K562 (cell line): ENCODE measurements around the gene CELA1. TPM values are rescaled to one million over a fixed set of nuclear protein-coding genes. Genes with fewer than 3 reads are reported as not detected.
A peak's percentile ranks its signal among the peaks of the same experiment; 100 is the strongest.

ENCODE experiments used
- ATF1 ChIP-seq, 2 experiments: fragments of 450-650 bp in 1 of 2; IDR thresholded peaks; 2 replicates each; pipeline ENCODE4 v1.6.1; 2016; ENCODE audit warnings: missing compliant biosample characterization in 1 of 2, missing genetic modification characterization in 1 of 2
- ATF4 ChIP-seq: fragments of 450-650 bp; formaldehyde crosslinking; IDR thresholded peaks from 2 replicates; pipeline ENCODE4 v1.4.0; 2022; ENCODE audit warnings: mild to moderate bottlenecking, moderate library complexity
- DPF2 ChIP-seq: fragments of 450-650 bp; IDR thresholded peaks from 2 replicates; pipeline ENCODE4 v1.6.1; 2016
- ZNF785 ChIP-seq: fragments of 250-450 bp; sonication (Bioruptor Pico); IDR thresholded peaks from 2 replicates; pipeline ENCODE4 v1.4.0; 2020; ENCODE audit warnings: mild to moderate bottlenecking
- polyA plus RNA-seq, 8 experiments: library from polyadenylated mRNA; depleted of rRNA in 4 of 8; stranded (reverse) in 5 of 8; unstranded in 3 of 8; fragments of >200 nt; fragmentation: Nextera tagmentation in 2 of 8; fragmentation: Illumina TruSeq in 1 of 8; extraction: Ambion mirVana in 2 of 8; extraction: Trizol in 1 of 8; gene quantifications; 2 replicates each; pipeline versions ENCODE4 v1.2.1 to v1.2.3, GENCODE V29; 2011 to 2014; ENCODE audit warnings: inconsistent platforms in 1 of 8, missing spikeins in 1 of 8
- total RNA-seq, 7 experiments: library from RNA; depleted of rRNA in 6 of 7; stranded (reverse); fragments of >200 nt in 6 of 7; fragmentation: Illumina TruSeq in 2 of 7; extraction: Trizol in 2 of 7; gene quantifications; 2 replicates each; pipeline versions ENCODE4 v1.2.1 to v1.2.3, GENCODE V29; 2011 to 2021; ENCODE audit warnings: low replicate concordance in 1 of 7
- TF ChIP-seq, protein P1 (sequence below): fragments of 250-450 bp; sonication (Bioruptor Pico); IDR thresholded peaks from 2 replicates; pipeline ENCODE4 v1.4.0; 2020; ENCODE audit warnings: borderline replicate concordance
- TF ChIP-seq, protein P2 (sequence below): fragments of 200-800 bp; sonication (Bioruptor generic); IDR thresholded peaks from 2 replicates; pipeline ENCODE4 v1.6.1; 2017; ENCODE audit warnings: missing genetic modification characterization, missing compliant biosample characterization

Gene CELA1
- total and polyA plus RNA-seq, 9 of the 15 experiments (the other 6 are each of a cell fraction or from before 2014, with no cell fraction given), result 0.06 to 0.27 (median 0.22) TPM; not detected in 6

GRCh38 chr12:51368640-51369517 lies 22.4 kb upstream of the CELA1 start (continued):
- TF ChIP-seq, protein P1, sequence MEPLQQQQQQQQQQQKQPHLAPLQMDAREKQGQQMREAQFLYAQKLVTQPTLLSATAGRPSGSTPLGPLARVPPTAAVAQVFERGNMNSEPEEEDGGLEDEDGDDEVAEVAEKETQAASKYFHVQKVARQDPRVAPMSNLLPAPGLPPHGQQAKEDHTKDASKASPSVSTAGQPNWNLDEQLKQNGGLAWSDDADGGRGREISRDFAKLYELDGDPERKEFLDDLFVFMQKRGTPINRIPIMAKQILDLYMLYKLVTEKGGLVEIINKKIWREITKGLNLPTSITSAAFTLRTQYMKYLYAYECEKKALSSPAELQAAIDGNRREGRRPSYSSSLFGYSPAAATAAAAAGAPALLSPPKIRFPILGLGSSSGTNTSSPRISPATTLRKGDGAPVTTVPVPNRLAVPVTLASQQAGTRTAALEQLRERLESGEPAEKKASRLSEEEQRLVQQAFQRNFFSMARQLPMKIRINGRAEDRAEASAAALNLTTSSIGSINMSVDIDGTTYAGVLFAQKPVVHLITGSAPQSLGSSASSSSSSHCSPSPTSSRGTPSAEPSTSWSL (CRISPR knock-in tag), result no peak
- TF ChIP-seq, protein P2, sequence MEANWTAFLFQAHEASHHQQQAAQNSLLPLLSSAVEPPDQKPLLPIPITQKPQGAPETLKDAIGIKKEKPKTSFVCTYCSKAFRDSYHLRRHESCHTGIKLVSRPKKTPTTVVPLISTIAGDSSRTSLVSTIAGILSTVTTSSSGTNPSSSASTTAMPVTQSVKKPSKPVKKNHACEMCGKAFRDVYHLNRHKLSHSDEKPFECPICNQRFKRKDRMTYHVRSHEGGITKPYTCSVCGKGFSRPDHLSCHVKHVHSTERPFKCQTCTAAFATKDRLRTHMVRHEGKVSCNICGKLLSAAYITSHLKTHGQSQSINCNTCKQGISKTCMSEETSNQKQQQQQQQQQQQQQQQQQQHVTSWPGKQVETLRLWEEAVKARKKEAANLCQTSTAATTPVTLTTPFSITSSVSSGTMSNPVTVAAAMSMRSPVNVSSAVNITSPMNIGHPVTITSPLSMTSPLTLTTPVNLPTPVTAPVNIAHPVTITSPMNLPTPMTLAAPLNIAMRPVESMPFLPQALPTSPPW (CRISPR knock-in tag), result peak; percentile 84
- TF ChIP-seq ATF1 (CRISPR knock-in tag; IDR thresholded peaks at IDR 0.05) (no peak), ATF1 (tag; IDR thresholded peaks at IDR 0.05) (peak; percentile 42), DPF2 (peak; percentile 82), ZNF785 (CRISPR knock-in tag) (no peak), ATF4 (CRISPR knock-in tag) (no peak)
